Esophagus mucosa (tissue), 1 donor: Measurements from ENCODE around the gene CHCHD1. TPM values are rescaled to one million over a fixed set of nuclear protein-coding genes. Genes with fewer than 3 reads are reported as not detected.
A peak's percentile ranks its signal among the peaks of the same experiment; 100 is the strongest.
"Not testable (repeated sequence)": the region's sequence is repeated elsewhere in the genome, so short reads cannot be mapped to it uniquely, and the experiment has no call there.

ENCODE experiments used
- ATAC-seq: fragments of 200-7000 bp; cut with Tn5 transposase; one replicate; pipeline ENCODE4 v1.9.1; 2020
- total RNA-seq: library from RNA; stranded (reverse); gene quantifications from one replicate; pipeline ENCODE4 v1.2.4, GENCODE V29; 2023
- donor health status: DM: yes; HTN: yes; CAD: no.

CHCHD1 gene
- total RNA-seq, 1 donor from 2014 or later, result 23.5 TPM

- ATAC-seq, result no peak
These were observed 31.5 kb downstream of the CHCHD1 start for GRCh38 chr10:73813333-73813732.

- no peak for ATAC-seq
These were observed 32.5 kb downstream of the CHCHD1 start for GRCh38 chr10:73814276-73814895.

- ATAC-seq, result no peak
These were observed 33.3 kb downstream of the CHCHD1 start for GRCh38 chr10:73814896-73815718.

GRCh38 chr10:73815719-73816030 is 33.8 kb downstream of the CHCHD1 start:
- no peak for ATAC-seq

- ATAC-seq, result no peak
These were observed 35.3 kb downstream of the CHCHD1 start for GRCh38 chr10:73816917-73817729.

GRCh38 chr10:73817826-73818225 is 36.0 kb downstream of the CHCHD1 start:
- ATAC-seq, result no peak

GRCh38 chr10:73818402-73818801 is 36.6 kb downstream of the CHCHD1 start:
- peak; percentile 2 for ATAC-seq

- ATAC-seq, result no peak
These were observed 37.2 kb downstream of the CHCHD1 start for GRCh38 chr10:73819081-73819480.

GRCh38 chr10:73819513-73820093 is 37.8 kb downstream of the CHCHD1 start:
- peak; percentile 83 for ATAC-seq

- ATAC-seq, result no peak
These were observed 41.5 kb downstream of the CHCHD1 start for GRCh38 chr10:73823391-73823790.

- no peak for ATAC-seq
These were observed 42.4 kb downstream of the CHCHD1 start for GRCh38 chr10:73824146-73824725.

- ATAC-seq, result peak; percentile 54
These were observed 45.7 kb downstream of the CHCHD1 start for GRCh38 chr10:73827346-73828089.

GRCh38 chr10:73828161-73828560 is 46.3 kb downstream of the CHCHD1 start:
- no peak for ATAC-seq

GRCh38 chr10:73829090-73829489 is 47.2 kb downstream of the CHCHD1 start:
- ATAC-seq, result not testable (repeated sequence)

Other genes with a start within 250 kb of the CHCHD1 start
- 44.8 TPM for gene USP54, start 190.7 kb upstream of the CHCHD1 start, total RNA-seq
- 0.44 TPM for gene MYOZ1, start 140.6 kb upstream of the CHCHD1 start, total RNA-seq
- 0.84 TPM for gene SYNPO2L, start 126.0 kb upstream of the CHCHD1 start, total RNA-seq
- gene AGAP5, start 83.9 kb upstream of the CHCHD1 start, total RNA-seq, result 2.7 TPM
- gene SEC24C, start 37.7 kb upstream of the CHCHD1 start, total RNA-seq, result 53.1 TPM
- 71.7 TPM for gene ZSWIM8, start 3.6 kb downstream of the CHCHD1 start, total RNA-seq
- gene NDST2, start 29.6 kb downstream of the CHCHD1 start, total RNA-seq, result 15.9 TPM
- 18.9 TPM for gene CAMK2G, start 92.5 kb downstream of the CHCHD1 start, total RNA-seq
- 19.4 TPM for gene PLAU, start 129.1 kb downstream of the CHCHD1 start, total RNA-seq
- gene VCL, start 216.1 kb downstream of the CHCHD1 start, total RNA-seq, result 70.2 TPM